ENCODE measurements around the gene ZBTB37. TPM values are rescaled to one million over a fixed set of nuclear protein-coding genes. Genes with fewer than 3 reads are reported as not detected.

The ZBTB37 gene
- total RNA-seq, 4 donors from 2014 or later: 6.6 to 11.4 (median 8.8) TPM

GRCh38 chr1:173913111-173913510, 44.9 kb downstream of the ZBTB37 start:
- H3K27me3 ChIP-seq: no peaks in the 10 kb centered on the region
- 79 to 100% methylated on average over 1 to 2 of the region's 3 CpGs for WGBS, 2 donors (ENCODE audit: low coverage in 1 of 2)
- peaks cover 0 to 11% of the 10 kb centered on the region in 2 donors for H3K36me3 ChIP-seq
- no peak overlapping the region for H3K27ac ChIP-seq
- no peak overlapping the region for H3K4me3 ChIP-seq
- H3K4me1 ChIP-seq: no peaks in the 10 kb centered on the region
- TF ChIP-seq CTCF (IDR thresholded peaks at IDR 0.05) (no peak), EP300 (IDR thresholded peaks at IDR 0.05) (no peak), POLR2A (IDR thresholded peaks at IDR 0.05) (no peak), POLR2AphosphoS5 (IDR thresholded peaks at IDR 0.05) (no peak)
- no peak for ATAC-seq
- H3K9me3 ChIP-seq: no peaks in the 10 kb centered on the region

- peaks cover 0 to 7% of the 10 kb centered on the region in 2 donors for H3K36me3 ChIP-seq
- no peaks in the 10 kb centered on the region for H3K27me3 ChIP-seq
- no peaks in the 10 kb centered on the region for H3K4me1 ChIP-seq
- H3K9me3 ChIP-seq: no peaks in the 10 kb centered on the region
- TF ChIP-seq POLR2AphosphoS5 (IDR thresholded peaks at IDR 0.05) (no peak), CTCF (IDR thresholded peaks at IDR 0.05) (peak in 1 of 4 experiments; percentile 11)
- WGBS, 2 donors (ENCODE audit: low coverage in 1 of 2): 58 to 79% methylated on average over 2 to 10 of the region's 13 CpGs
- ATAC-seq: no peak
- H3K27ac ChIP-seq: no peak overlapping the region
- H3K4me3 ChIP-seq: no peak overlapping the region
Observed at GRCh38 chr1:173914366-173914871, 46.2 kb downstream of the ZBTB37 start.

GRCh38 chr1:173915596-173915995, 47.4 kb downstream of the ZBTB37 start:
- TF ChIP-seq POLR2AphosphoS5 (IDR thresholded peaks at IDR 0.05) (no peak), EP300 (IDR thresholded peaks at IDR 0.05) (no peak), POLR2A (IDR thresholded peaks at IDR 0.05) (no peak), CTCF (IDR thresholded peaks at IDR 0.05) (no peak)
- Histone ChIP-seq H3K27ac (no peak overlapping the region), H3K4me3 (no peak overlapping the region), H3K4me1 (no peaks in the 10 kb centered on the region), H3K27me3 (no peaks in the 10 kb centered on the region), H3K9me3 (no peaks in the 10 kb centered on the region), H3K36me3 (no peaks in the 10 kb centered on the region)
- no peak for ATAC-seq
- 68 to 87% methylated on average over 2 of the region's 2 CpGs for WGBS, 2 donors (ENCODE audit: low coverage in 1 of 2)

DNA sequence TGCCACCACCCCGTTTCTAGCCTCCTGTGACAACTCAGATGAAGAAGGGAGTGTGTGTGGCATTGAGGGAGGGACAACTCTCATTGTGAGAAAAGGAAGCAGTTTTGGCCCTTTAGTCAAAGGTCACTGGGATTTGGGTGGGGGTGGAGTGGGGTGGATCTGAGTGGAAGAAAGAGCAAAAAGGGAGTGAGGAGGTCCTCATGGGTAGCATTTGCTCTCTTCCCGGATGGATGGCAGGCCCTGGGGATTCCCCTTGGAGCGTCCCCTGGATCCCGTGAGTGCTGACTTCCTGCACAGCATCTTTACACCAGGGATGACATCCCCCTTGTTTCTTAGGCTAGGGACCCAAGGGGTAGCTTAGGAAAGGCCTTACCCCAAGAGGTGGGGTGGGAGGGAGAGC, 48.5 kb downstream of the ZBTB37 start:
- no peak for ATAC-seq
- WGBS, 2 donors (ENCODE audit: low coverage in 1 of 2): 71 to 100% methylated on average over 1 to 4 of the region's 4 CpGs

GRCh38 chr1:173917149-173917548, 49.0 kb downstream of the ZBTB37 start, which contains the start of gene SERPINC1:
Gene SERPINC1 (minus strand): TSS chr1:173917327. CDS start chr1:173917259, 68 bp downstream.
- H3K27me3 ChIP-seq: no peaks in the 10 kb centered on the region
- H3K9me3 ChIP-seq: no peaks in the 10 kb centered on the region
- no peaks in the 10 kb centered on the region for H3K36me3 ChIP-seq
- no peak within 1 kb of the TSS for H3K4me3 ChIP-seq
- H3K4me1 ChIP-seq: no peaks in the 10 kb centered on the region
- 100% methylated on average over 2 of the region's 3 CpGs; no CpG with 5 or more reads in 1 of the 2 donors for WGBS, 2 donors (ENCODE audit: low coverage in 1 of 2)
- no peak for TF ChIP-seq POLR2AphosphoS5 (IDR thresholded peaks at IDR 0.05)
- no peak for TF ChIP-seq CTCF (IDR thresholded peaks at IDR 0.05)
- TF ChIP-seq EP300 (IDR thresholded peaks at IDR 0.05): no peak
- TF ChIP-seq POLR2A (IDR thresholded peaks at IDR 0.05): no peak
- no peak within 1 kb of the TSS for H3K27ac ChIP-seq
- no peak for ATAC-seq

More for the DNA sequence above, 48.5 kb downstream of the ZBTB37 start:
- H3K27me3 ChIP-seq: no peaks in the 10 kb centered on the region
- H3K27ac ChIP-seq: no peak overlapping the region
- no peak overlapping the region for H3K4me3 ChIP-seq
- H3K4me1 ChIP-seq: no peaks in the 10 kb centered on the region
- TF ChIP-seq EP300 (IDR thresholded peaks at IDR 0.05): no peak
- no peaks in the 10 kb centered on the region for H3K9me3 ChIP-seq
- H3K36me3 ChIP-seq: no peaks in the 10 kb centered on the region

Data from gastroesophageal sphincter (tissue), 4 donors.